ENCODE measurements around the gene DSN1. TPM values are rescaled to one million over a fixed set of nuclear protein-coding genes. Genes with fewer than 3 reads are reported as not detected.

DSN1 gene
- total and polyA plus RNA-seq, 4 donors: 3.5 to 14.6 (median 5.1) TPM

DNA sequence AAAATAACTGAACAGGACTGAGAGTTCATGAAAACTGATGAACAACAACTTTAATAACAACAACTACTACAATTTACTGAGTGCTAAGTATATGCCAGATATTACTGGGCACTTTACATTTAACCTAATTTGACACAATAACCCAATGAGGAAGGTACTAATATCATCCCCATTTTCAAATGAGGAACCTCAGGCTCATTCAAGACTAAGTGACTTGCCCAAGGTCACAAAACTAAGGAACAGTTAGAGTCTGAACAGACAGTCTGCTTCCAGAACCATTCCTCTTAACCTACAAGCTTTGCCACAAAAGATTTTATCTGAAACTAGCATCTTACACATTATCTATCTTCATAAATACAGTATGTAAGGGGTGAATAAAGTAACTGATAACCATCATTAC lies 17.1 kb downstream of the DSN1 start:
- Histone ChIP-seq H3K36me3 (ENCODE audit: control insufficient read depth in 4 of 4, insufficient read depth in 3 of 4, low read depth in 1 of 4, low read length in 3 of 4) (peaks cover 0 to 16% (median 9%) of the 10 kb centered on the region in 4 donors), H3K9me3 (ENCODE audit: control insufficient read depth in 4 of 4, low read length in 3 of 4) (no peaks in the 10 kb centered on the region), H3K27ac (ENCODE audit: low read depth in 1 of 2, low read length in 2 of 2) (no peak overlapping the region), H3K4me3 (ENCODE audit: low read depth in 1 of 3, low read length in 3 of 3) (no peak overlapping the region), H3K4me1 (ENCODE audit: control insufficient read depth in 4 of 4, insufficient read depth in 4 of 4, low read length in 3 of 4) (no peaks in the 10 kb centered on the region), H3K27me3 (ENCODE audit: control insufficient read depth in 4 of 4, insufficient read depth in 4 of 4, low read length in 3 of 4) (no peaks in the 10 kb centered on the region), H3K9ac (ENCODE audit: low read depth in 1 of 2, low read length in 2 of 2) (no peak overlapping the region)
- no peak for DNase-seq (ENCODE audit: low spot score)
- TF ChIP-seq HNF4G (IDR thresholded peaks at IDR 0.05) (no peak), SP1 (IDR thresholded peaks at IDR 0.05) (no peak), HNF4A (conservative IDR thresholded peaks at IDR 0.05) (no peak), CTCF (IDR thresholded peaks at IDR 0.05; ENCODE audit: low read depth, low read length, missing input control) (no peak), FOXA2 (IDR thresholded peaks at IDR 0.05) (no peak), NR2F2 (IDR thresholded peaks at IDR 0.05) (no peak)
- TF ChIP-seq, protein P1, sequence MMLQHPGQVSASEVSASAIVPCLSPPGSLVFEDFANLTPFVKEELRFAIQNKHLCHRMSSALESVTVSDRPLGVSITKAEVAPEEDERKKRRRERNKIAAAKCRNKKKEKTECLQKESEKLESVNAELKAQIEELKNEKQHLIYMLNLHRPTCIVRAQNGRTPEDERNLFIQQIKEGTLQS (IDR thresholded peaks at IDR 0.05): no peak

DNA sequence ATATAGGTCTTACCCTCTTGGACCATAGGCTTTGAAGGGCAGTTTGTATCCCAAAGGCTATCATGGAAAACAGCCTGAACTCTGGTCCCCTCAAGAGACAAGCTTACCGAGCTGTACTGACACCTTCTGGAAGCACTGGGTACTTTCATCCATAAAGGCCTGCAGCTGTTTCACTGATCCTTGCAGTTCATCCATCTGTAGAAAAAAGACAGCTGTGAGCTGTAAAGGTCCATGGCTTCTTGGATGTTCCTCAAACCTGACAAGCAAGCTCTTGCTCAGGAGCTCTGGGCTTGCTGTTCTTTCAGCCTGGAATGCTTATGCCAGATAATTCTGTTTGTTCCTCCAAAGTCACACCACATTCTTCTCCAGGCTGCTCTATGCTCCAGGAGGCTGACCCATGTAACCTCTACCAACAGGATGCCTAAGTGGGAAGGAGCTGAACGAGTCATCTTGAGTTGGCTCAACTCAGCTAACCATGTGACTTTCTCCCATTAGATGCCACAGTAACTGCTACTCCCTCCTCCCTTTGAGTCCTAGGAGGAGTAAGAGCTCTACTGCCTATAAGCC lies 18.8 kb downstream of the DSN1 start:
- TF ChIP-seq RAD21 (IDR thresholded peaks at IDR 0.05): peak; percentile 89 to 91
- TF ChIP-seq RXRA (IDR thresholded peaks at IDR 0.05): peak; percentile 29 to 68
- no peak for TF ChIP-seq JUND (IDR thresholded peaks at IDR 0.05)
- TF ChIP-seq NR2F2 (IDR thresholded peaks at IDR 0.05): peak; percentile 33
- no peak for TF ChIP-seq SP1 (IDR thresholded peaks at IDR 0.05)
- peak; percentile 51 to 86 for TF ChIP-seq HNF4A (conservative IDR thresholded peaks at IDR 0.05)
- no peak for TF ChIP-seq YY1 (IDR thresholded peaks at IDR 0.05)
- peak; percentile 77 for TF ChIP-seq CTCF (IDR thresholded peaks at IDR 0.05; ENCODE audit: low read depth, low read length, missing input control)
- peak; percentile 52 for DNase-seq (ENCODE audit: low spot score)
- H3K36me3 ChIP-seq (ENCODE audit: control insufficient read depth in 4 of 4, insufficient read depth in 3 of 4, low read depth in 1 of 4, low read length in 3 of 4): peaks cover 0 to 16% (median 11%) of the 10 kb centered on the region in 4 donors
- 29% methylated on average over 2 of the region's 2 CpGs for WGBS
- no peak overlapping the region for H3K9ac ChIP-seq (ENCODE audit: low read depth in 1 of 2, low read length in 2 of 2)
- no peaks in the 10 kb centered on the region for H3K9me3 ChIP-seq (ENCODE audit: control insufficient read depth in 4 of 4, low read length in 3 of 4)
- H3K27ac ChIP-seq (ENCODE audit: low read depth in 1 of 2, low read length in 2 of 2): no peak overlapping the region
- no peaks in the 10 kb centered on the region for H3K27me3 ChIP-seq (ENCODE audit: control insufficient read depth in 4 of 4, insufficient read depth in 4 of 4, low read length in 3 of 4)
- H3K4me1 ChIP-seq (ENCODE audit: control insufficient read depth in 4 of 4, insufficient read depth in 4 of 4, low read length in 3 of 4): no peaks in the 10 kb centered on the region
- no peak overlapping the region for H3K4me3 ChIP-seq (ENCODE audit: low read depth in 1 of 3, low read length in 3 of 3)

DNA sequence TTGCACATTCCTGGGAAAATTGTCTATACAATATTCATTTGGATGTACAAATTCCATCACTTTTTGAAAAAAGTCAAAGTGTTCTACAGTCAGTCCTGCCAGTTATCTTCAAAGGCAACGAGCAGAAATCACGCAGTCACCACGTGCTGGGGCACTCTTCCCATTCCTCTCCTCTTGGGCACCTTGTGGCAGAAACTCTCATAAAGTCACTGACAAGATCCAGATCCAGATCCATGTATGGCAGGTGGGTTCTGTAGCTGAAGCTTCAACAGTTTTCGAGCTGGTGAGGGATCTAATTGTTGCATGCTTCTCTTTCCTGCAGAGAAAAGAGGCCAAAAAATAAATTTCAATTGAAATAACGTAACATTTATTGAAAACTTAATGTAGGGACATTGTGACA lies 21.0 kb downstream of the DSN1 start:
- H3K4me3 ChIP-seq (ENCODE audit: low read depth in 1 of 3, low read length in 3 of 3): no peak overlapping the region
- H3K36me3 ChIP-seq (ENCODE audit: control insufficient read depth in 4 of 4, insufficient read depth in 3 of 4, low read depth in 1 of 4, low read length in 3 of 4): peaks cover 0 to 16% (median 11%) of the 10 kb centered on the region in 4 donors
- no peak overlapping the region for H3K27ac ChIP-seq (ENCODE audit: low read depth in 1 of 2, low read length in 2 of 2)
- no peaks in the 10 kb centered on the region for H3K4me1 ChIP-seq (ENCODE audit: control insufficient read depth in 4 of 4, insufficient read depth in 4 of 4, low read length in 3 of 4)
- H3K27me3 ChIP-seq (ENCODE audit: control insufficient read depth in 4 of 4, insufficient read depth in 4 of 4, low read length in 3 of 4): no peaks in the 10 kb centered on the region
- WGBS: 92% methylated on average over 5 of the region's 5 CpGs
- DNase-seq (ENCODE audit: low spot score): no peak
- no peak overlapping the region for H3K9ac ChIP-seq (ENCODE audit: low read depth in 1 of 2, low read length in 2 of 2)
- no peaks in the 10 kb centered on the region for H3K9me3 ChIP-seq (ENCODE audit: control insufficient read depth in 4 of 4, low read length in 3 of 4)
- TF ChIP-seq, protein P2, sequence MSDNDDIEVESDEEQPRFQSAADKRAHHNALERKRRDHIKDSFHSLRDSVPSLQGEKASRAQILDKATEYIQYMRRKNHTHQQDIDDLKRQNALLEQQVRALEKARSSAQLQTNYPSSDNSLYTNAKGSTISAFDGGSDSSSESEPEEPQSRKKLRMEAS (IDR thresholded peaks at IDR 0.05): no peak
- TF ChIP-seq FOXA2 (IDR thresholded peaks at IDR 0.05) (no peak), YY1 (IDR thresholded peaks at IDR 0.05) (no peak), TAF1 (conservative IDR thresholded peaks at IDR 0.05) (no peak), RXRA (IDR thresholded peaks at IDR 0.05) (no peak), RAD21 (IDR thresholded peaks at IDR 0.05) (no peak), GABPA (IDR thresholded peaks at IDR 0.05 in 1 of 2, conservative IDR thresholded peaks at IDR 0.05 in 1 of 2) (no peak), EGR1 (IDR thresholded peaks at IDR 0.05; ENCODE audit: low read depth in 2 of 2) (no peak), NR2F2 (IDR thresholded peaks at IDR 0.05) (no peak), SP1 (IDR thresholded peaks at IDR 0.05) (no peak), HNF4A (conservative IDR thresholded peaks at IDR 0.05) (no peak), JUND (IDR thresholded peaks at IDR 0.05) (no peak), FOXA1 (IDR thresholded peaks at IDR 0.05) (no peak), HNF4G (IDR thresholded peaks at IDR 0.05) (no peak)
- TF ChIP-seq, protein P3, sequence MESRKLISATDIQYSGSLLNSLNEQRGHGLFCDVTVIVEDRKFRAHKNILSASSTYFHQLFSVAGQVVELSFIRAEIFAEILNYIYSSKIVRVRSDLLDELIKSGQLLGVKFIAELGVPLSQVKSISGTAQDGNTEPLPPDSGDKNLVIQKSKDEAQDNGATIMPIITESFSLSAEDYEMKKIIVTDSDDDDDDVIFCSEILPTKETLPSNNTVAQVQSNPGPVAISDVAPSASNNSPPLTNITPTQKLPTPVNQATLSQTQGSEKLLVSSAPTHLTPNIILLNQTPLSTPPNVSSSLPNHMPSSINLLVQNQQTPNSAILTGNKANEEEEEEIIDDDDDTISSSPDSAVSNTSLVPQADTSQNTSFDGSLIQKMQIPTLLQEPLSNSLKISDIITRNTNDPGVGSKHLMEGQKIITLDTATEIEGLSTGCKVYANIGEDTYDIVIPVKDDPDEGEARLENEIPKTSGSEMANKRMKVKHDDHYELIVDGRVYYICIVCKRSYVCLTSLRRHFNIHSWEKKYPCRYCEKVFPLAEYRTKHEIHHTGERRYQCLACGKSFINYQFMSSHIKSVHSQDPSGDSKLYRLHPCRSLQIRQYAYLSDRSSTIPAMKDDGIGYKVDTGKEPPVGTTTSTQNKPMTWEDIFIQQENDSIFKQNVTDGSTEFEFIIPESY (IDR thresholded peaks at IDR 0.05): no peak
- TF ChIP-seq, protein P1 (IDR thresholded peaks at IDR 0.05): no peak
